HepG2 (cell line): ENCODE data around the gene LENEP. TPM values are rescaled to one million over a fixed set of nuclear protein-coding genes. Genes with fewer than 3 reads are reported as not detected.

Source experiments
- DMAP1 ChIP-seq: IDR thresholded peaks from 2 replicates; pipeline ENCODE4 v1.6.1; 2016
- ETV5 ChIP-seq: IDR thresholded peaks from 2 replicates; pipeline ENCODE4 v1.6.1; 2018; ENCODE audit warnings: missing biosample characterization, missing genetic modification reagents, inconsistent platforms, borderline replicate concordance
- FOXA1 ChIP-seq, 2 experiments: fragments of 450-650 bp in 1 of 2; sonication (generic) in 1 of 2; formaldehyde crosslinking in 1 of 2; IDR thresholded peaks; 2 replicates each; pipeline versions ENCODE4 v1.4.0 to v1.6.1; 2016 to 2020; ENCODE audit warnings: missing genetic modification reagents in 1 of 2
- HMGXB4 ChIP-seq, 2 experiments: sonication (generic) in 1 of 2; formaldehyde crosslinking in 1 of 2; IDR thresholded peaks; 2 replicates each; pipeline versions ENCODE4 v1.4.0 to v1.6.1; 2018 to 2020; ENCODE audit warnings: missing genetic modification reagents in 2 of 2, borderline replicate concordance in 1 of 2, low read depth in 1 of 2, mild to moderate bottlenecking in 1 of 2, missing biosample characterization in 1 of 2
- ISL2 ChIP-seq: sonication (generic); formaldehyde crosslinking; IDR thresholded peaks from 2 replicates; pipeline ENCODE4 v1.5.0; 2020; ENCODE audit warnings: missing genetic modification reagents
- NR2F1 ChIP-seq, 2 experiments: fragments of 450-650 bp in 1 of 2; formaldehyde crosslinking in 1 of 2; IDR thresholded peaks; 2 replicates each; pipeline versions ENCODE4 v1.5.0 to v1.6.1; 2016 to 2020; ENCODE audit warnings: mild to moderate bottlenecking in 1 of 2, missing compliant biosample characterization in 1 of 2, missing genetic modification reagents in 1 of 2, moderate library complexity in 1 of 2
- PAWR ChIP-seq: sonication (generic); formaldehyde crosslinking; IDR thresholded peaks from 2 replicates; pipeline ENCODE4 v1.4.0; 2020; ENCODE audit warnings: missing genetic modification reagents, mild to moderate bottlenecking, borderline replicate concordance
- RARA ChIP-seq: IDR thresholded peaks from 2 replicates; pipeline ENCODE4 v1.6.1; 2016; ENCODE audit warnings: missing genetic modification reagents, missing compliant biosample characterization
- RNF219 ChIP-seq: sonication (generic); formaldehyde crosslinking; IDR thresholded peaks from 2 replicates; pipeline ENCODE4 v1.5.0; 2020; ENCODE audit warnings: mild to moderate bottlenecking, missing genetic modification reagents
- SALL1 ChIP-seq: sonication (generic); formaldehyde crosslinking; IDR thresholded peaks from 2 replicates; pipeline ENCODE4 v1.8.0; 2022; ENCODE audit warnings: mild to moderate bottlenecking, missing genetic modification reagents
- SRSF1 ChIP-seq: fragments of 200-400 bp; formaldehyde crosslinking; optimal IDR thresholded peaks from 2 replicates; pipeline ENCODE3; 2017; ENCODE audit warnings: mild to moderate bottlenecking, low read depth, low read length, moderate library complexity
- TBL1XR1 ChIP-seq: fragments of 150-350 bp; IDR thresholded peaks from 2 replicates; pipeline ENCODE4 v1.6.1; 2014; ENCODE audit warnings: borderline replicate concordance, low read length; ENCODE audit not compliant: partially characterized antibody
- TFDP1 ChIP-seq: IDR thresholded peaks from 2 replicates; pipeline ENCODE4 v1.6.1; 2016; ENCODE audit warnings: missing compliant biosample characterization, missing genetic modification reagents, borderline replicate concordance
- ZFY ChIP-seq: sonication (generic); formaldehyde crosslinking; IDR thresholded peaks from 2 replicates; pipeline ENCODE4 v1.4.0; 2020; ENCODE audit warnings: missing genetic modification reagents
- ZNF3 ChIP-seq: IDR thresholded peaks from 2 replicates; pipeline ENCODE4 v1.7.0; 2017; ENCODE audit warnings: inconsistent platforms
- ZNF431 ChIP-seq: sonication (generic); formaldehyde crosslinking; IDR thresholded peaks from 2 replicates; pipeline ENCODE4 v1.9.0; 2022; ENCODE audit warnings: missing genetic modification reagents, low read depth, mild to moderate bottlenecking, borderline replicate concordance
- ZNF687 ChIP-seq: sonication (generic); formaldehyde crosslinking; IDR thresholded peaks from 2 replicates; pipeline ENCODE4 v1.5.1; 2020; ENCODE audit warnings: mild to moderate bottlenecking, missing genetic modification reagents, moderate library complexity
- polyA plus RNA-seq, 8 experiments: library from polyadenylated mRNA; depleted of rRNA in 3 of 8; stranded (reverse) in 7 of 8; unstranded in 1 of 8; fragments of >200 nt; fragmentation: Illumina TruSeq in 4 of 8; extraction: Trizol in 4 of 8; gene quantifications; 2 replicates each; pipeline versions ENCODE4 v1.2.1 to v1.2.3, GENCODE V29; 2011 to 2016; ENCODE audit warnings: low read depth in 4 of 8, missing spikeins in 1 of 8, mixed read lengths in 1 of 8; ENCODE audit not compliant: insufficient read depth in 1 of 8
- total RNA-seq, 5 experiments: library from RNA; depleted of rRNA; stranded (reverse); fragments of >200 nt; fragmentation: Illumina TruSeq; extraction: Trizol; gene quantifications; 2 replicates each; pipeline ENCODE4 v1.2.3, GENCODE V29; 2016; ENCODE audit warnings: low read depth in 1 of 5

Gene LENEP
- total and polyA plus RNA-seq, 2 of the 13 experiments (the other 11 are each of a cell fraction or from before 2014, with no cell fraction given): 0.29 TPM; not detected in 1

GRCh38 chr1:155003766-155004351 lies 10.5 kb downstream of the LENEP start (continued):
- peak; percentile 80 for TF ChIP-seq DMAP1 (CRISPR knock-in tag)
- no peak for TF ChIP-seq HMGXB4 (CRISPR knock-in tag; IDR thresholded peaks at IDR 0.05; ENCODE audit: borderline replicate concordance in 1 of 2, low read depth in 1 of 2)
- TF ChIP-seq ZNF687 (CRISPR knock-in tag): peak; percentile 77
- TF ChIP-seq ZFY (CRISPR knock-in tag): no peak
- TF ChIP-seq TBL1XR1: no peak
- TF ChIP-seq NR2F1 (CRISPR knock-in tag; IDR thresholded peaks at IDR 0.05): peak in 1 of 2 experiments; percentile 10; a peak in 1 of 4 replicates
- TF ChIP-seq RNF219 (CRISPR knock-in tag): no peak
- TF ChIP-seq ZNF431 (CRISPR knock-in tag): 0 out of 2 replicates have a peak, but pooled peaks have one; percentile 0
- TF ChIP-seq ETV5 (CRISPR knock-in tag): peak; percentile 79
- TF ChIP-seq TFDP1: peak; percentile 9; the same call in 1 of the 2 replicates
- TF ChIP-seq RARA (CRISPR knock-in tag): peak; percentile 21; the same call in 1 of the 2 replicates
- TF ChIP-seq PAWR (CRISPR knock-in tag): no peak
- peak; percentile 65 for TF ChIP-seq SRSF1
- TF ChIP-seq SALL1 (CRISPR knock-in tag): peak; percentile 33; the same call in 1 of the 2 replicates
- 0 out of 2 replicates have a peak, but pooled peaks have one; percentile 33 for TF ChIP-seq ISL2 (CRISPR knock-in tag)
- no peak for TF ChIP-seq FOXA1 (IDR thresholded peaks at IDR 0.05)
- TF ChIP-seq FOXA1 (CRISPR knock-in tag; IDR thresholded peaks at IDR 0.05): 0 out of 2 replicates have a peak, but pooled peaks have one; percentile 4
- no peak for TF ChIP-seq ZNF3 (CRISPR knock-in tag)
